ENCODE results near the gene PODNL1.

DNA sequence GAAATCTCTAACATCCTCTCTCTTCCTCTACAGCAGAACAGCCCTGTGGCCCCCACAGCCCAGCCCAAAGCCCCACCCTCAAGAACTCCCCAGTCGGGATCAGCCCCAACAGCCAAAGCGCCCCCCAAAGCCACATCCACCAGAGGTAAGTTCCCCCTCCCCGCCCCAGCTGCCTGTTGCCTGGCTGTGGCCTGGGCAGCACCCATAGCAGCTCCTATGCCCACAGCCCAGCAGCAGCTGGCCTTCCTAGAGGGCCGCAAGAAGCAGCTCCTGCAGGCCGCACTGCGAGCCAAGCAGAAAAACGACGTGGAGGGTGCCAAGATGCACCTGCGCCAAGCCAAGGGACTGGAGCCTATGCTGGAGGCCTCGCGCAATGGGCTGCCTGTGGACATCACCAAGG is 17.7 kb downstream of the PODNL1 start:
- TF ChIP-seq GATA1 (IDR thresholded peaks at IDR 0.05; ENCODE audit: low read depth, low read length) (no peak), POLR2A (IDR thresholded peaks at IDR 0.05; ENCODE audit: low read length) (no peak)
